Activated B cell treated with CpG ODN at 0.5 μM for 24 hours (primary cell): ENCODE measurements around the gene SDK2. TPM values are rescaled to one million over a fixed set of nuclear protein-coding genes. Genes with fewer than 3 reads are reported as not detected.
"Not testable (repeated sequence)": the region's sequence is repeated elsewhere in the genome, so short reads cannot be mapped to it uniquely, and the experiment has no call there.

Source experiments
- ATAC-seq: fragments of 200-7000 bp; cut with Tn5 transposase; one replicate; pipeline ENCODE4 v1.10.0; 2021; ENCODE audit warnings: low read depth, mild to moderate bottlenecking, moderate library complexity
- CTCF ChIA-PET: fragments of 350-600 bp; sonication (Branson Sonifier 250); formaldehyde crosslinking; loops from one replicate; lab custom pipeline; 2021; ENCODE audit warnings: antibody characterized with exemption; lab: Charles Lee
- POLR2A ChIA-PET: fragments of 350-600 bp; sonication (Branson Sonifier 250); formaldehyde crosslinking; loops from one replicate; lab custom pipeline; 2021; ENCODE audit warnings: antibody characterized with exemption; lab: Charles Lee
- DNase-seq: peaks from one replicate; pipeline ENCODE4 v3.0.0; 2022
- H3K27ac Mint-ChIP-seq: one replicate; pipeline ENCODE4 v1.8.0; 2020; ENCODE audit warnings: mixed read lengths
- H3K27me3 Mint-ChIP-seq: one replicate; pipeline ENCODE4 v1.8.0; 2021; ENCODE audit warnings: mixed read lengths
- H3K36me3 Mint-ChIP-seq: one replicate; pipeline ENCODE4 v1.8.0; 2021; ENCODE audit warnings: low read depth, mixed read lengths
- H3K4me1 Mint-ChIP-seq: one replicate; pipeline ENCODE4 v1.8.0; 2021; ENCODE audit warnings: mixed read lengths
- H3K4me3 Mint-ChIP-seq: one replicate; pipeline ENCODE4 v1.8.0; 2020; ENCODE audit warnings: mild to moderate bottlenecking, mixed read lengths
- H3K9me3 Mint-ChIP-seq: one replicate; pipeline ENCODE4 v1.8.0; 2020; ENCODE audit warnings: mixed read lengths
- CTCF ChIP-seq: fragments of 200-600 bp; IDR thresholded peaks from one replicate; pipeline ENCODE4 v1.8.0; 2022; ENCODE audit warnings: antibody characterized with exemption, mild to moderate bottlenecking
- intact Hi-C: fragments of 100-400 bp; cut with micrococcal nuclease; formaldehyde crosslinking; loops from one replicate; pipeline ENCODE4 v1.15.1; 2024
- total RNA-seq: library from RNA; stranded (reverse); gene quantifications from 2 replicates; pipeline ENCODE4 v1.2.3, GENCODE V29; 2022

Gene SDK2
- total RNA-seq, 1 donor from 2014 or later, result 2.5 TPM

DNA sequence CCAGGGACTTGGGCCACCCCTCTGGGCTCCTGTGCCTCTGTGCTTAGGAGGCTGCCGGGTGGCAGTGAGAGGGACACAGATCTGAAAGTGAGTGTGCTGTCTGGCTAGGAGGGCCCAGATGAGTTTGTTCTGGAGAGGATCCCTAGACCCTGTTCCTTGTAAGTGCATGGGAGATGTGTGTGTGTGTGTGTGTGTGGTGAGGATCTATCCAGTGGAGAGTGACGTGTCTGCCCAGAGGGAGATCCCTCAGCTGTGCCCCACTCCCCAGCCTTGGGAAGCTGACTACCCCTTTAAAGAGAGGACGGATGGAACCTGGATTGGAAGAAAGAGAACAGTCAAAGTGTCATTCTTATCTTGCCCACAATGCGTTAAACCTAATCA, 306.9 kb downstream of the SDK2 start:
- H3K9me3 Mint-ChIP-seq, result no peaks in the 10 kb centered on the region
- intact Hi-C loops, result no loop called here
- H3K36me3 Mint-ChIP-seq, result peaks cover 1% of the 10 kb centered on the region
- no peaks in the 10 kb centered on the region for H3K4me1 Mint-ChIP-seq
- H3K27me3 Mint-ChIP-seq, result no peaks in the 10 kb centered on the region
- DNase-seq (no peak), ATAC-seq (no peak)
- POLR2A ChIA-PET, result no interaction called here
- H3K27ac Mint-ChIP-seq, result no peak overlapping the region
- CTCF ChIA-PET, result no interaction called here
- no peak for TF ChIP-seq CTCF
- H3K4me3 Mint-ChIP-seq, result no peak overlapping the region

DNA sequence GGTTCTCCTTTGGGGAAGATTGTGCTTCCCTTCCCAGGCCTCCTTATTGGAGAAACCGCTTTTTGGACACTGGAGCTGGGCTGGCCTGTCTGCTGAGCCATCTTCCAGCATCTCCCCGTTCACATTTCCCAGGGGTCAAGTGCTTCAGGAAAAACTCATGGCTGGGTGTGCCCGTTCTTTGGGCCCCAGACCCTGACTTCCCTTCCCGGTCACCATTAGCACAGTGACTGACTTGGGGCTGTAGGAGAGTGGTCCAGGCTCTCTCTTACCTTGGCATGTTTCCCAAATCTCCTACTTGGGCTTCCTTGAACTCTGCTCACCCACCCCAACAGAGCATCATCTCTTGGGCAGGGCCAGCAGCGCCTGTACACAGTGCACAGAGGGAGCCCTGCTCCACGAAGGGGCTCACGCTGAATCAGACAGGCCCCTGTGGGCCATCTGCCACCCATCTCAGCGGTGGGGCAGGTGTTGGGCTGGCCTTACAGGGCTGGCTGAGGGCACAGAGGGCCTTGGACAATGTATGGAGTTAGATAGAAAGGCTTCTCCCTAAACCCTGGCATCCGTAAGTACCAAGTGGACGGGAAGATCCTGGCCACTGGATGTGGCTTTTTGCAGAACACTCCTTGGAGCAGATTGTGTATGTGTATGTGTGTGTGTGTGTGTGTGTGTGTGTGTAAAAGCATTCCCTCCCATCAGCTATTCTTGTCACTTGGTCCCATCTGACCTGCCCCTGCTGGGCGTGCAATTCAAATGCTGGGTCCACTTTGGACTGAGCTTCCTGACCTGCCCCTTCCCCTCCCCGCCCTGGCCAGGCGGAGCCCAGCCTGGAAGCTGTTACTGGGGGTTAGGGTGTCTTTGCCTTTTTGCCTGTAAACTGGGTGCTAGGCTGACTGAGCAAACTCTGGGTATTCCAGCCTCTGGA, 307.6 kb downstream of the SDK2 start:
- no peak for ATAC-seq
- no peak for DNase-seq
- no peaks in the 10 kb centered on the region for H3K4me1 Mint-ChIP-seq
- no peak overlapping the region for H3K4me3 Mint-ChIP-seq
- CTCF ChIA-PET, result no interaction called here
- H3K9me3 Mint-ChIP-seq, result no peaks in the 10 kb centered on the region
- TF ChIP-seq CTCF, result no peak
- H3K36me3 Mint-ChIP-seq, result peaks cover 1% of the 10 kb centered on the region
- intact Hi-C loops, result no loop called here
- H3K27ac Mint-ChIP-seq, result no peak overlapping the region
- H3K27me3 Mint-ChIP-seq, result no peaks in the 10 kb centered on the region
- POLR2A ChIA-PET, result interaction anchor here (0.7 kb wide), 1 partner anchor 57 kb away, joined by 7 read pairs; no protein-coding TSS in a partner anchor

DNA sequence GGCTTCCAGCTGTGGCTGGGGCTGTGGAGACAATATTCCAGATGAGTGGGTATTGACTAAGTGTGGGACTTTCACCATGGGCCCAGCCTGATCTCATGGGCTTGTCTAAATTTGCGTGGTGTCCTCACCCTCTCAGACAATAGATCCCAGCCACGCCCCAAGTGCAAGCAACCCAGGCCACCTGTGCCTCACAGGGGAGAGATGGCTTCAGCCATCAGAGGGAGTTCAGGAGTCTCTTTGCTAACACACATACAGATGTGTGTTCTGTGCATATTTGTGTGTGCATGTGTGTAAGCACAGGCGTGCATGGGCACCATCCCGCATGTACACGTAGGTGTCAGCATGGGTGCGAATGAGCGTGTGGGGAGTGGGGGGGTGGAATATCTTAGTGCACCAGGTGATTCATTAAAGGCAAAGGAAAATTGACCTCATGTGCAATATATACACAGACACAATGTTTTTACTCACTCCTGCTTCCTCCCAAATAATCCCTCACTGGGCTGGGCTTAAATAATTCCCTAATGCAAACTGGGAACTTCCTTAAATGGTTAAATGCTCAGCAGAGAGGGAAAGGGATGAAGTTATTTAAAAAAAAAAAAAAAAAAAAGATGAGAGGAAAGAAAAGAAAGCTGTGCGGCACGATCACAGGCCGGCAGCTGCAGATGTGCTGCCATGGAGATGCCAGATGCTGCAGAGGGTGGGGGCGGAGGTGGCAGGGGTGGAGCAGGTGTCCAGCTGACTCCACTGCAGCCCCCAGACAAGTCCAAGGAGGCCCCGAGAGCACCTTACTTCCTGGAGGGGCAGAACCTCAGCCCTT, 308.4 kb downstream of the SDK2 start:
- ATAC-seq (no peak), DNase-seq (no peak)
- POLR2A ChIA-PET, result interaction anchor here (0.7 kb wide), 1 partner anchor 56 kb away, joined by 7 read pairs; no protein-coding TSS in a partner anchor
- Mint-ChIP-seq H3K27me3 (no peaks in the 10 kb centered on the region), H3K36me3 (peaks cover 1% of the 10 kb centered on the region), H3K4me3 (no peak overlapping the region), H3K4me1 (no peaks in the 10 kb centered on the region), H3K9me3 (no peaks in the 10 kb centered on the region), H3K27ac (no peak overlapping the region)
- CTCF ChIA-PET, result no interaction called here
- intact Hi-C loops, result no loop called here
- no peak for TF ChIP-seq CTCF

- no peak overlapping the region for H3K27ac Mint-ChIP-seq
- ChIA-PET CTCF (no interaction called here), POLR2A (no interaction called here)
- H3K9me3 Mint-ChIP-seq, result no peaks in the 10 kb centered on the region
- intact Hi-C loops, result no loop called here
- H3K4me3 Mint-ChIP-seq, result no peak overlapping the region
- H3K27me3 Mint-ChIP-seq, result no peaks in the 10 kb centered on the region
- peaks cover 1% of the 10 kb centered on the region for H3K36me3 Mint-ChIP-seq
- TF ChIP-seq CTCF, result no peak
- H3K4me1 Mint-ChIP-seq, result no peaks in the 10 kb centered on the region
- ATAC-seq (no peak), DNase-seq (no peak)
Observed at GRCh38 chr17:73334771-73335513, 309.3 kb downstream of the SDK2 start.

GRCh38 chr17:73333445-73333844, 310.8 kb downstream of the SDK2 start:
- H3K4me1 Mint-ChIP-seq, H3K27ac Mint-ChIP-seq, DNase-seq, H3K27me3 Mint-ChIP-seq, intact Hi-C loops, CTCF ChIA-PET, H3K4me3 Mint-ChIP-seq, H3K9me3 Mint-ChIP-seq, POLR2A ChIA-PET, H3K36me3 Mint-ChIP-seq, ATAC-seq: not testable (repeated sequence)
